ENCODE results near the gene CLEC5A.
"Not testable (repeated sequence)": the region's sequence is repeated elsewhere in the genome, so short reads cannot be mapped to it uniquely, and the experiment has no call there.

Gene CLEC5A

GRCh38 chr7:141949021-141949420 lies 2.2 kb upstream of the CLEC5A start:
- no peak for DNase-seq (ENCODE audit: low read depth)

- peak; percentile 30 for DNase-seq (ENCODE audit: low read depth)
These were observed 1.4 kb downstream of the CLEC5A start for GRCh38 chr7:141945356-141945755.

GRCh38 chr7:141944811-141945210 lies 2.0 kb downstream of the CLEC5A start:
- DNase-seq (ENCODE audit: low read depth) = no peak

GRCh38 chr7:141943846-141944245 lies 2.9 kb downstream of the CLEC5A start:
- no peak for DNase-seq (ENCODE audit: low read depth)

GRCh38 chr7:141941075-141941474 lies 5.7 kb downstream of the CLEC5A start:
- no peak for DNase-seq (ENCODE audit: low read depth)

- DNase-seq (ENCODE audit: low read depth) = no peak
These were observed 16.6 kb downstream of the CLEC5A start for GRCh38 chr7:141930211-141930610.

- DNase-seq (ENCODE audit: low read depth) = no peak
These were observed 18.0 kb downstream of the CLEC5A start for GRCh38 chr7:141928845-141929195.

- peak; percentile 19 for DNase-seq (ENCODE audit: low read depth)
These were observed 18.5 kb downstream of the CLEC5A start for GRCh38 chr7:141928146-141928844.

GRCh38 chr7:141920281-141920680 lies 26.5 kb downstream of the CLEC5A start:
- peak; percentile 15 for DNase-seq (ENCODE audit: low read depth)

- no peak for DNase-seq (ENCODE audit: low read depth)
These were observed 30.7 kb downstream of the CLEC5A start, which contains the start of gene OR9A4 for GRCh38 chr7:141916099-141916498. Gene OR9A4, plus strand, starts transcription at chr7:141916399. Its CDS starts 2,477 bp downstream, at chr7:141918876.

- peak; percentile 7 for DNase-seq (ENCODE audit: low read depth)
These were observed 31.2 kb downstream of the CLEC5A start for GRCh38 chr7:141915565-141915964.

GRCh38 chr7:141911391-141911790 lies 35.4 kb downstream of the CLEC5A start:
- no peak for DNase-seq (ENCODE audit: low read depth)

GRCh38 chr7:141906285-141906684 lies 40.5 kb downstream of the CLEC5A start:
- no peak for DNase-seq (ENCODE audit: low read depth)

GRCh38 chr7:141899366-141899765 lies 47.4 kb downstream of the CLEC5A start:
- not testable (repeated sequence) for DNase-seq (ENCODE audit: low read depth)

GRCh38 chr7:141891336-141891735 lies 55.4 kb downstream of the CLEC5A start:
- no peak for DNase-seq (ENCODE audit: low read depth)

- DNase-seq (ENCODE audit: low read depth) = no peak
These were observed 57.5 kb downstream of the CLEC5A start for GRCh38 chr7:141889321-141889720.

- no peak for DNase-seq (ENCODE audit: low read depth)
These were observed 62.1 kb downstream of the CLEC5A start for GRCh38 chr7:141884539-141885225.

- no peak for DNase-seq (ENCODE audit: low read depth)
These were observed 65.8 kb downstream of the CLEC5A start for GRCh38 chr7:141880960-141881359.

- no peak for DNase-seq (ENCODE audit: low read depth)
These were observed 69.4 kb downstream of the CLEC5A start for GRCh38 chr7:141877365-141877764.

All from iris pigment epithelial cell (primary cell).